Breast epithelium (tissue), 4 donors: ENCODE results near the gene PIK3R5. TPM values are rescaled to one million over a fixed set of nuclear protein-coding genes. Genes with fewer than 3 reads are reported as not detected.

ENCODE experiments used
- DNase-seq, 2 donors: peaks; one replicate each; pipeline ENCODE4 v3.0.0-alpha.2; 2019; ENCODE audit warnings: low spot score in 2 of 2
- H3K27ac ChIP-seq, 2 donors: fragments of 200-600 bp; sonication (generic) in 1 of 2; one replicate each; pipeline ENCODE4 v1.5.1; 2016 to 2019; ENCODE audit warnings: mild to moderate bottlenecking in 1 of 2
- H3K27me3 ChIP-seq, 2 donors: fragments of 200-600 bp; sonication (generic) in 1 of 2; one replicate each; pipeline versions ENCODE4 v1.5.1 to v1.6.0; 2017 to 2019; ENCODE audit warnings: control low read depth in 1 of 2, mild to moderate bottlenecking in 1 of 2
- H3K36me3 ChIP-seq: fragments of 200-600 bp; one replicate; pipeline ENCODE4 v1.5.1; 2019
- H3K4me1 ChIP-seq, 2 donors: fragments of 200-600 bp; sonication (generic); one replicate each; pipeline ENCODE4 v1.5.1; 2016 to 2019; ENCODE audit warnings: control low read depth in 1 of 2
- H3K4me3 ChIP-seq, 3 donors: fragments of 200-600 bp; sonication (generic); 1 replicate in 2 of 3; 2 replicates in 1 of 3; pipeline ENCODE4 v1.5.1; 2016 to 2019; ENCODE audit warnings: mild to moderate bottlenecking in 3 of 3, moderate library complexity in 2 of 3
- H3K9me3 ChIP-seq, 2 donors: fragments of 200-600 bp; sonication (generic) in 1 of 2; one replicate each; pipeline ENCODE4 v1.5.1; 2016 to 2019; ENCODE audit warnings: control low read depth in 1 of 2
- CTCF ChIP-seq, 3 donors: fragments of 450-650 bp; IDR thresholded peaks; one replicate each; pipeline ENCODE4 v1.5.1; 2016 to 2017; ENCODE audit warnings: antibody characterized with exemption in 3 of 3, mild to moderate bottlenecking in 3 of 3, moderate library complexity in 3 of 3
- POLR2A ChIP-seq: fragments of 450-650 bp; IDR thresholded peaks from one replicate; pipeline ENCODE4 v1.6.1; 2016; ENCODE audit warnings: antibody characterized with exemption, mild to moderate bottlenecking, moderate library complexity
- POLR2AphosphoS5 ChIP-seq, 3 donors: sonication (generic); formaldehyde crosslinking; IDR thresholded peaks; one replicate each; pipeline ENCODE4 v1.6.1; 2017; ENCODE audit warnings: antibody characterized with exemption in 3 of 3
- intact Hi-C: fragments of 100-400 bp; cut with DNase I; formaldehyde crosslinking; loops from one replicate; pipeline ENCODE4 v1.15.1; 2023; ENCODE audit warnings: low total_unique reads
- total RNA-seq, 3 donors: library from RNA; depleted of rRNA; stranded (reverse); fragments of >200 nt; gene quantifications; one replicate each; pipeline ENCODE4 v1.1.0, GENCODE V29; 2016

Gene PIK3R5
- total RNA-seq, 3 donors from 2014 or later: 9.8 to 28.6 (median 12.3) TPM

GRCh38 chr17:8930649-8931048, 34.9 kb downstream of the PIK3R5 start:
- peaks cover 12 to 36% of the 10 kb centered on the region in 2 donors for H3K9me3 ChIP-seq
- DNase-seq: no peak
- H3K4me1 ChIP-seq: no peaks in the 10 kb centered on the region
- H3K4me3 ChIP-seq: no peak overlapping the region
- no peak overlapping the region for H3K27ac ChIP-seq
- no peak for TF ChIP-seq CTCF (IDR thresholded peaks at IDR 0.05)
- no peak for TF ChIP-seq POLR2A
- no peak for TF ChIP-seq POLR2AphosphoS5 (IDR thresholded peaks at IDR 0.05)
- H3K27me3 ChIP-seq: peaks cover 0 to 8% of the 10 kb centered on the region in 2 donors
- H3K36me3 ChIP-seq: no peaks in the 10 kb centered on the region
- intact Hi-C loops: no loop called here

DNA sequence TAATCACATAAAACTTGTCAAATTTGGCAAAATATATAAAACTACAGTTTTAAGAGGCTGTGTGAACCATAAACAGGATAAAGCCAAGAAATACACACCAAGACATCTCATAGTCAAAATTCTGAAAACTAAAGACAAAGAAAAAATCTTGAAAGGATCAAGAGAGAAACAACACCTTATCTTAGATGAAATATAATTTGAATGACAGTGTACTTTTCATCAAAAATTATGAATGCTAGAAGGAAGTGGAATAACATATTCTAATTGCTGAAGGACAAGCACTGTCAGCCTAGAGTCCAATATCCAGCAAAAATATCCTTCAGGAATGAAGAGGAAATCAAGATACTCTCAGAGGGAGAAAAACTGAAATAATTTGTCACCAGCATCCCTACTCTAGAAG, 37.2 kb downstream of the PIK3R5 start:
- Histone ChIP-seq H3K9me3 (peaks cover 12 to 36% of the 10 kb centered on the region in 2 donors), H3K4me3 (no peak overlapping the region), H3K4me1 (no peaks in the 10 kb centered on the region), H3K36me3 (no peaks in the 10 kb centered on the region), H3K27ac (no peak overlapping the region), H3K27me3 (peaks cover 0 to 8% of the 10 kb centered on the region in 2 donors)
- DNase-seq: no peak
- TF ChIP-seq POLR2AphosphoS5 (IDR thresholded peaks at IDR 0.05): no peak
- intact Hi-C loops: no loop called here

GRCh38 chr17:8927395-8927794, 38.1 kb downstream of the PIK3R5 start:
- TF ChIP-seq POLR2AphosphoS5 (IDR thresholded peaks at IDR 0.05) (no peak), CTCF (IDR thresholded peaks at IDR 0.05) (no peak), POLR2A (no peak)
- Histone ChIP-seq H3K36me3 (no peaks in the 10 kb centered on the region), H3K9me3 (peaks cover 12 to 36% of the 10 kb centered on the region in 2 donors)

DNA sequence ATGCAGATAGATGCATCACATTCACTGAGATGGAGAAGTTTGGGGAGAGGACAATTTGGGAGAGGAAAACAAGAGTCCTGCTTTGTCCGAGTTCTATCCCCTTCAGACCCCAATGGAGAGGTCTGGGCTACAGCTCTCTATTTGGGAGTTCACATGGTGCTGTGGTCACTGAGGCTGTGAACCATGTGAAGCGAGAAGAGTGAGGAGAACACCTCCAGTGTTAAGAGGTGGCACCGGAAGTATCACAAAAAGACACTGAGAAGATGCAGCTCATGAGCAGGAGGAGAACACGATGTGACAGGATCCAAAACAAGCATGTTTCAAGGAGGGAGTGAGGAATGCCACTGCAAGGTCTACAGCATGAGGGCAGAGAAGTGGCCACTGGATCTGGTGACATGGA, 39.7 kb downstream of the PIK3R5 start:
- Histone ChIP-seq H3K4me3 (no peak overlapping the region), H3K27me3 (no peaks in the 10 kb centered on the region), H3K4me1 (no peaks in the 10 kb centered on the region), H3K36me3 (no peaks in the 10 kb centered on the region), H3K27ac (no peak overlapping the region), H3K9me3 (peaks cover 12 to 24% of the 10 kb centered on the region in 2 donors)
- TF ChIP-seq CTCF (IDR thresholded peaks at IDR 0.05) (no peak), POLR2A (no peak), POLR2AphosphoS5 (IDR thresholded peaks at IDR 0.05) (no peak)
- intact Hi-C loops: no loop called here
- no peak for DNase-seq

More at GRCh38 chr17:8927395-8927794, 38.1 kb downstream of the PIK3R5 start:
- H3K4me3 ChIP-seq: no peak overlapping the region
- no peak overlapping the region for H3K27ac ChIP-seq
- intact Hi-C loops: no loop called here
- peaks cover 0 to 8% of the 10 kb centered on the region in 2 donors for H3K27me3 ChIP-seq
- no peaks in the 10 kb centered on the region for H3K4me1 ChIP-seq
- no peak for DNase-seq

DNA sequence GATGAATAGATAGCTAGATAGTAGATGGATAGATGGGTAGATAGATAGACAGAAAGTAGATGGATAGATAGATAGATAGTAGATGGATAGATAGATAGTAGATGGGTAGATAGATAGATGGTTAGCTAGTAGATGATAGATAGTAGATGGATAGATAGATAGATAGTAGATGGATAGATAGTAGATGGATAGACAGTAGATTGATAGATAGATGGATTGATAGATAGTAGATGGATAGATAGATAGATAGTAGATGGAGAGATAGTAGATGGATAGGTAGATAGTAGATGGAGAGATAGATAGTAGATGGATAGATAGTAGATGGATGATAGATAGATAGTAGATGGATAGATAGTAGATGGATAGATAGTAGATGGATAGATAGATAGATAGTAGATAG, 40.4 kb downstream of the PIK3R5 start:
- Histone ChIP-seq H3K4me1 (no peaks in the 10 kb centered on the region), H3K27ac (no peak overlapping the region), H3K27me3 (no peaks in the 10 kb centered on the region), H3K4me3 (no peak overlapping the region), H3K9me3 (peaks cover 12 to 24% of the 10 kb centered on the region in 2 donors), H3K36me3 (no peaks in the 10 kb centered on the region)
- intact Hi-C loops: no loop called here
- TF ChIP-seq CTCF (IDR thresholded peaks at IDR 0.05) (no peak), POLR2AphosphoS5 (IDR thresholded peaks at IDR 0.05) (no peak), POLR2A (no peak)
- DNase-seq: no peak

DNA sequence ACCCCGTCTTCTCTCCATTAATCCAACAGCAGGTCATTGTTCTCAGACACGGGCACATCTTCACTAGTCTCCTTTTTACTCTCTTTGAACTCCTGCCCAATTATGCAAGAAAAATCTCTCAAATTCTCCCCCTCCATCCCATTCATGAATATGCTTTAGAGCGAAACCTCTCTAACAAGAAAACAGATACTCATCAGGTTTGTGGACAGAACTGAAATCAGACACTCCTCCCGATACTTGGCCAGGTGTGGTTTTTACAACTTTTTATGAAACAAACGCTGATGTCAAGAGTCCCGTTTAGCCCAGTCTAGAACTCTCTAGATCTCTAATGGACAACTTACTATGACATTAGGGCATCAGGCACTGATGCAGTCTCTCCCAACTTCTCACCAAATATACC, 40.9 kb downstream of the PIK3R5 start:
- H3K36me3 ChIP-seq: no peaks in the 10 kb centered on the region
- intact Hi-C loops: no loop called here
- H3K4me3 ChIP-seq: no peak overlapping the region
- no peak for TF ChIP-seq POLR2A
- TF ChIP-seq CTCF (IDR thresholded peaks at IDR 0.05): no peak
- no peak for TF ChIP-seq POLR2AphosphoS5 (IDR thresholded peaks at IDR 0.05)
- peaks cover 12 to 24% of the 10 kb centered on the region in 2 donors for H3K9me3 ChIP-seq
- no peak overlapping the region for H3K27ac ChIP-seq
- H3K27me3 ChIP-seq: no peaks in the 10 kb centered on the region
- no peaks in the 10 kb centered on the region for H3K4me1 ChIP-seq
- DNase-seq: no peak
